Activated naive CD8-positive, alpha-beta T cell treated with anti-CD3 and anti-CD28 coated beads for 36 hours (primary cell): ENCODE measurements around the gene SHISA9. TPM values are rescaled to one million over a fixed set of nuclear protein-coding genes. Genes with fewer than 3 reads are reported as not detected.
"Not testable (repeated sequence)": the region's sequence is repeated elsewhere in the genome, so short reads cannot be mapped to it uniquely, and the experiment has no call there.

Experiments
- DNase-seq: peaks from one replicate; pipeline ENCODE4 v3.0.0; 2021
- H3K27ac Mint-ChIP-seq: one replicate; pipeline ENCODE4 v1.8.0; 2022; ENCODE audit warnings: mild to moderate bottlenecking, moderate library complexity, mixed read lengths
- H3K27me3 Mint-ChIP-seq: one replicate; pipeline ENCODE4 v1.8.0; 2022; ENCODE audit warnings: mild to moderate bottlenecking, mixed read lengths
- H3K36me3 Mint-ChIP-seq: one replicate; pipeline ENCODE4 v1.8.0; 2021; ENCODE audit warnings: mild to moderate bottlenecking, mixed read lengths
- H3K4me1 Mint-ChIP-seq: one replicate; pipeline ENCODE4 v1.8.0; 2021; ENCODE audit warnings: mixed read lengths
- H3K4me3 Mint-ChIP-seq: one replicate; pipeline ENCODE4 v1.8.0; 2022; ENCODE audit warnings: mild to moderate bottlenecking, moderate library complexity, mixed read lengths
- H3K9me3 Mint-ChIP-seq: one replicate; pipeline ENCODE4 v1.8.0; 2022; ENCODE audit warnings: mixed read lengths
- total RNA-seq, 2 experiments: library from RNA; stranded (reverse); gene quantifications; one replicate each; pipeline ENCODE4 v1.2.3, GENCODE V29; 2021

The SHISA9 gene
- total RNA-seq, 2 experiments from 2014 or later = not detected

- Mint-ChIP-seq H3K27ac (no peak overlapping the region), H3K36me3 (no peaks in the 10 kb centered on the region), H3K4me1 (peaks cover 2% of the 10 kb centered on the region), H3K4me3 (no peak overlapping the region), H3K9me3 (no peaks in the 10 kb centered on the region), H3K27me3 (peaks cover 71% of the 10 kb centered on the region)
- no peak for DNase-seq
Measured at GRCh38 chr16:12906765-12907516, 5.5 kb downstream of the SHISA9 start.

- no peak overlapping the region for H3K27ac Mint-ChIP-seq
- H3K4me3 Mint-ChIP-seq = no peak overlapping the region
- no peak for DNase-seq
- no peaks in the 10 kb centered on the region for H3K36me3 Mint-ChIP-seq
- H3K9me3 Mint-ChIP-seq = no peaks in the 10 kb centered on the region
- H3K4me1 Mint-ChIP-seq = no peaks in the 10 kb centered on the region
- H3K27me3 Mint-ChIP-seq = peaks cover 64% of the 10 kb centered on the region
Measured at GRCh38 chr16:12907670-12908233, 6.4 kb downstream of the SHISA9 start.

- H3K9me3 Mint-ChIP-seq = no peaks in the 10 kb centered on the region
- no peak overlapping the region for H3K27ac Mint-ChIP-seq
- no peak overlapping the region for H3K4me3 Mint-ChIP-seq
- H3K36me3 Mint-ChIP-seq = no peaks in the 10 kb centered on the region
- DNase-seq = no peak
- H3K27me3 Mint-ChIP-seq = peaks cover 10% of the 10 kb centered on the region
- H3K4me1 Mint-ChIP-seq = no peaks in the 10 kb centered on the region
Measured at GRCh38 chr16:12917246-12917645, 15.8 kb downstream of the SHISA9 start.

GRCh38 chr16:12917653-12918052 is 16.3 kb downstream of the SHISA9 start:
- peaks cover 12% of the 10 kb centered on the region for H3K27me3 Mint-ChIP-seq
- no peak overlapping the region for H3K27ac Mint-ChIP-seq
- no peaks in the 10 kb centered on the region for H3K36me3 Mint-ChIP-seq
- H3K9me3 Mint-ChIP-seq = no peaks in the 10 kb centered on the region
- no peaks in the 10 kb centered on the region for H3K4me1 Mint-ChIP-seq
- no peak for DNase-seq
- no peak overlapping the region for H3K4me3 Mint-ChIP-seq

GRCh38 chr16:12920739-12921138 is 19.3 kb downstream of the SHISA9 start:
- no peak for DNase-seq
- H3K36me3 Mint-ChIP-seq = no peaks in the 10 kb centered on the region
- H3K9me3 Mint-ChIP-seq = no peaks in the 10 kb centered on the region
- peaks cover 26% of the 10 kb centered on the region for H3K27me3 Mint-ChIP-seq
- no peak overlapping the region for H3K4me3 Mint-ChIP-seq
- no peaks in the 10 kb centered on the region for H3K4me1 Mint-ChIP-seq
- no peak overlapping the region for H3K27ac Mint-ChIP-seq

- H3K36me3 Mint-ChIP-seq, DNase-seq, H3K9me3 Mint-ChIP-seq, H3K4me1 Mint-ChIP-seq, H3K4me3 Mint-ChIP-seq, H3K27ac Mint-ChIP-seq: not testable (repeated sequence)
- peaks cover 23% of the 10 kb centered on the region for H3K27me3 Mint-ChIP-seq
Measured at GRCh38 chr16:12923640-12924039, 22.2 kb downstream of the SHISA9 start.

- DNase-seq = no peak
- H3K27ac Mint-ChIP-seq = no peak overlapping the region
- H3K36me3 Mint-ChIP-seq = no peaks in the 10 kb centered on the region
- no peak overlapping the region for H3K4me3 Mint-ChIP-seq
- H3K4me1 Mint-ChIP-seq = no peaks in the 10 kb centered on the region
- H3K9me3 Mint-ChIP-seq = peaks cover 2% of the 10 kb centered on the region
- peaks cover 23% of the 10 kb centered on the region for H3K27me3 Mint-ChIP-seq
Measured at GRCh38 chr16:12925026-12925800, 23.8 kb downstream of the SHISA9 start.

GRCh38 chr16:12927591-12927990 is 26.2 kb downstream of the SHISA9 start:
- Mint-ChIP-seq H3K9me3 (peaks cover 2% of the 10 kb centered on the region), H3K27ac (no peak overlapping the region), H3K4me3 (no peak overlapping the region), H3K4me1 (no peaks in the 10 kb centered on the region), H3K36me3 (no peaks in the 10 kb centered on the region), H3K27me3 (peaks cover 18% of the 10 kb centered on the region)
- DNase-seq = no peak

- H3K4me3 Mint-ChIP-seq = no peak overlapping the region
- no peaks in the 10 kb centered on the region for H3K4me1 Mint-ChIP-seq
- peaks cover 9% of the 10 kb centered on the region for H3K27me3 Mint-ChIP-seq
- no peak overlapping the region for H3K27ac Mint-ChIP-seq
- no peak for DNase-seq
- H3K36me3 Mint-ChIP-seq = no peaks in the 10 kb centered on the region
- H3K9me3 Mint-ChIP-seq = peaks cover 2% of the 10 kb centered on the region
Measured at GRCh38 chr16:12930881-12931280, 29.5 kb downstream of the SHISA9 start.

GRCh38 chr16:12936391-12936790 is 35.0 kb downstream of the SHISA9 start:
- H3K4me3 Mint-ChIP-seq = no peak overlapping the region
- no peaks in the 10 kb centered on the region for H3K36me3 Mint-ChIP-seq
- peaks cover 23% of the 10 kb centered on the region for H3K27me3 Mint-ChIP-seq
- H3K9me3 Mint-ChIP-seq = no peaks in the 10 kb centered on the region
- no peak for DNase-seq
- H3K4me1 Mint-ChIP-seq = no peaks in the 10 kb centered on the region
- H3K27ac Mint-ChIP-seq = no peak overlapping the region

GRCh38 chr16:12941896-12942295 is 40.5 kb downstream of the SHISA9 start:
- Mint-ChIP-seq H3K4me3 (no peak overlapping the region), H3K9me3 (no peaks in the 10 kb centered on the region), H3K27ac (no peak overlapping the region), H3K27me3 (peaks cover 20% of the 10 kb centered on the region), H3K36me3 (no peaks in the 10 kb centered on the region), H3K4me1 (no peaks in the 10 kb centered on the region)
- DNase-seq = no peak

GRCh38 chr16:12942861-12943260 is 41.5 kb downstream of the SHISA9 start:
- Mint-ChIP-seq H3K27ac (no peak overlapping the region), H3K4me3 (no peak overlapping the region), H3K36me3 (no peaks in the 10 kb centered on the region), H3K27me3 (peaks cover 23% of the 10 kb centered on the region), H3K4me1 (no peaks in the 10 kb centered on the region), H3K9me3 (no peaks in the 10 kb centered on the region)
- DNase-seq = no peak

GRCh38 chr16:12944300-12944699 is 42.9 kb downstream of the SHISA9 start:
- no peaks in the 10 kb centered on the region for H3K4me1 Mint-ChIP-seq
- no peaks in the 10 kb centered on the region for H3K9me3 Mint-ChIP-seq
- DNase-seq = no peak
- no peak overlapping the region for H3K4me3 Mint-ChIP-seq
- peaks cover 16% of the 10 kb centered on the region for H3K27me3 Mint-ChIP-seq
- no peaks in the 10 kb centered on the region for H3K36me3 Mint-ChIP-seq
- no peak overlapping the region for H3K27ac Mint-ChIP-seq

- no peak overlapping the region for H3K27ac Mint-ChIP-seq
- H3K36me3 Mint-ChIP-seq = no peaks in the 10 kb centered on the region
Measured at GRCh38 chr16:12951392-12951791, 50.0 kb downstream of the SHISA9 start.

GRCh38 chr16:12951976-12952375 is 50.6 kb downstream of the SHISA9 start:
- no peaks in the 10 kb centered on the region for H3K36me3 Mint-ChIP-seq
- no peak overlapping the region for H3K27ac Mint-ChIP-seq
- H3K4me1 Mint-ChIP-seq = no peaks in the 10 kb centered on the region
- H3K9me3 Mint-ChIP-seq = peaks cover 5% of the 10 kb centered on the region
- H3K27me3 Mint-ChIP-seq = peaks cover 20% of the 10 kb centered on the region
- H3K4me3 Mint-ChIP-seq = no peak overlapping the region
- no peak for DNase-seq

More at GRCh38 chr16:12951392-12951791, 50.0 kb downstream of the SHISA9 start:
- Mint-ChIP-seq H3K27me3 (peaks cover 23% of the 10 kb centered on the region), H3K4me1 (no peaks in the 10 kb centered on the region), H3K9me3 (peaks cover 5% of the 10 kb centered on the region), H3K4me3 (no peak overlapping the region)
- no peak for DNase-seq
